Measurements from ENCODE around the gene GMPPA.

GMPPA gene

DNA sequence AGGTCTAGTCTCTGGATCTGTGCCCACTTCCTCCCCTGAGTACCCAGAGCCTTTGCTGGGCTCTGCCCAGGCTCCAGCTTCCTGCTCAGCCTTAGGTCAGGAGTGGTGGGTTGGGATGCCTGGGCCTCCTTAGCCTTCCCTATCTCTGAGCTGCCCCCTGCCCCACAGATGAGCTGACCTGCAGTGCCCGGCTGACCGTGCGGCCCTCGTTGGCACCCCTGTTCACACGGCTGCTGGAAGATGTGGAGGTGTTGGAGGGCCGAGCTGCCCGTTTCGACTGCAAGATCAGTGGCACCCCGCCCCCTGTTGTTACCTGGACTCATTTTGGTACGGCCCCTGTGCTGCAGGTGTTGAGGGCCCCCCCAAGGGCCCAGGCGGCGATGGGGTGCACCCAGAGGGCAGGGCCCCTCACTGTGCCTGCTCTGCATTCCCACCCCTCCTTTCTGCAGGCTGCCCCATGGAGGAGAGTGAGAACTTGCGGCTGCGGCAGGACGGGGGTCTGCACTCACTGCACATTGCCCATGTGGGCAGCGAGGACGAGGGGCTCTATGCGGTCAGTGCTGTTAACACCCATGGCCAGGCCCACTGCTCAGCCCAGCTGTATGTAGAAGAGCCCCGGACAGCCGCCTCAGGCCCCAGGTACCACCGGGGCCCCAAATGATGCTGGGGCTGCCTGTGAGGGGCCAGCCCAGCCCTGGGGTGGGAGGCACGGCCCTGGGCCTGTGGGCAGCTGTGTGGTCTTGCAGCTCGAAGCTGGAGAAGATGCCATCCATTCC lies 30.1 kb upstream of the GMPPA start:
- DNase-seq (ENCODE audit: low read depth) = no peak

DNA sequence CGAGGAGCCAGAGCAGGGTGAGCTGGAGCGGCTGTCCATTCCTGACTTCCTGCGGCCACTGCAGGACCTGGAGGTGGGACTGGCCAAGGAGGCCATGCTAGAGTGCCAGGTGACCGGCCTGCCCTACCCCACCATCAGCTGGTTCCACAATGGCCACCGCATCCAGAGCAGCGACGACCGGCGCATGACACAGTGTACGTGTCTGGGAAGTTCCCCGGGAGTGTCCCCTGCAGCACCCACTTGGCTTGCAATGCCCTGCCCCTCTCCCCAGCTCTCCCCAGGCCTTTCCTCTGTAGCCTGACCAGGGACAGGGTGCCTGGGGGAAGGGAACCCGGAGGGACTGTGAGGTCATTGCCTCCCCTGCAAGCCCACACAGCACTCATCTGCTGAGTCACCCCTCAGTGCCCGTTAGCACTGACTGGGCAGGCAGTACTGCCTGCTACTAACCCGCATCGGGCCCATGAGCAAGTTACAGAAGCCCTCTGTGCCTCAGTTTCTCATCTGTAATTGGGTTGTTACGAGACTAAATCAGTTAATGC lies 29.4 kb upstream of the GMPPA start:
- DNase-seq (ENCODE audit: low read depth) = no peak

DNA sequence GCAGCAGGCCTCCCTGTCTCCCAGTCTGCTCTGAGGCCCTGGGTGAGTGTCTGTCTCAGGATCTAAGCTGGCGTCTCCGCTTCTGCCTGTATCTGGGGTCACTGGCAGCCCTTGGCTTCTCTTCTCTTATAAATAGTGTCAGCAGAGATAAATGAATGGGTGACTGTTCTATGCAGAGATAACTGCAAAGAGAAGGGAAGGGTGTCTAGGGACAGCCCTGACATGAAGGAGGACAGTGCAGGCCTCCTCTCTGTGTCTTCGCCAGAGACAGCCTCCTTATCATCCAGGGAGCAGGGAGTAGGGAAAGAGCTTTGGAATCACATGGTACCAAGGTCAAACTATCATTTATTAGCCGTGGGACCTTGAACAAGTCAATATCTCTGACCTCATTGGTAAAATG lies 28.3 kb upstream of the GMPPA start:
- DNase-seq (ENCODE audit: low read depth) = no peak

DNA sequence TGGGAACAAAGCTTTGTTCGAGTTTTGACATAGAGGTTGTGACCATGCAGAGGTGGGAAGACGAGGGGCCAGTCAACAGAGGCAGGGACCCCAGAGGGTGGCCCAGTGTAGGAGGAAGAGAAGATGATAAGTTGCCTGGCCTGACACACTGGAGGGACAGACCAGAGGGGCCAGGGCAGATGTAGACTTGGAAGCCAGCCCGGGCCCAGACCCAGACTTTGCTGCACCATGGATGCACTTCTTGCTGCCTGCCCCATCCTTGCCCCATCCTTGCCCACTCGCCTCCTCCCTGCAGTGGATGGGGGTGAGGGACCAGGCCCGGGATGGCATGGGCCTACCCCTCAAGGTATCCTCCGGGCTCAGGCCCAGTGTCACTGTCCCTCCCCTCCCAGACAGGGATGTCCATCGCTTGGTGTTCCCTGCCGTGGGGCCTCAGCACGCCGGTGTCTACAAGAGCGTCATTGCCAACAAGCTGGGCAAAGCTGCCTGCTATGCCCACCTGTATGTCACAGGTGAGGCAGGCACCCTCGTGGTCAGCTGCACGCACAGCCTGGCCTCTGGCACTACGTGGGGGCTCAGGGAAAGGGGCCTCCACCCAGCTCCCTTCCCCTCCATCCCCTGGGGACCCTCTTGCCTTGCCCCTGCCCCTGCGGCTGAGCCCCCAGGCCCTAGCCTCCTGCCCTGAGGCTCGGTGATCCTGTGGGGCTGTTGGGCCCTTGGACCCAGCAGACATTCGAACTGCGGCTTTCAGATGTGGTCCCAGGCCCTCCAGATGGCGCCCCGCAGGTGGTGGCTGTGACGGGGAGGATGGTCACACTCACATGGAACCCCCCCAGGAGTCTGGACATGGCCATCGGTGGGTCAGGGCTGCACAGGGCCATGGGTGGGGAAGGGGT lies 27.0 kb upstream of the GMPPA start:
- no peak for DNase-seq (ENCODE audit: low read depth)

DNA sequence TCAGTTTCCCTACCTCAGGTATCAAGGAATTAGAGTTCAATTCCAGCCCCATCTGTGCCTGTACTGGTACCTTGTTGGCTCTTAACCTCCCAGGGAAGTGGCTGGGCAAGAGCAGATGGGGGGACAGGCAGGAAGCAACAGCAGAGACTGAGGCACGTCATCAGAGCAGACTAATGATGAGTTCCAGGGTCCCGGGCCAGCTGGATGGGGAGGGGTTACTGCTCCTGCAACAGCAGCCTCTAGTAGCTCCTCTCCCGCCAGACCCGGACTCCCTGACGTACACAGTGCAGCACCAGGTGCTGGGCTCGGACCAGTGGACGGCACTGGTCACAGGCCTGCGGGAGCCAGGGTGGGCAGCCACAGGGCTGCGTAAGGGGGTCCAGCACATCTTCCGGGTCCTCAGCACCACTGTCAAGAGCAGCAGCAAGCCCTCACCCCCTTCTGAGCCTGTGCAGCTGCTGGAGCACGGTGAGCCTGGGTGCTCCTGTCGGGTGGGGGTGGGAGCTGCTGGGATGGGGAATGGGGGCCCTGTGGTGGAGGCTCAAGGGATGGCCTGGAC lies 26.0 kb upstream of the GMPPA start:
- no peak for DNase-seq (ENCODE audit: low read depth)

DNA sequence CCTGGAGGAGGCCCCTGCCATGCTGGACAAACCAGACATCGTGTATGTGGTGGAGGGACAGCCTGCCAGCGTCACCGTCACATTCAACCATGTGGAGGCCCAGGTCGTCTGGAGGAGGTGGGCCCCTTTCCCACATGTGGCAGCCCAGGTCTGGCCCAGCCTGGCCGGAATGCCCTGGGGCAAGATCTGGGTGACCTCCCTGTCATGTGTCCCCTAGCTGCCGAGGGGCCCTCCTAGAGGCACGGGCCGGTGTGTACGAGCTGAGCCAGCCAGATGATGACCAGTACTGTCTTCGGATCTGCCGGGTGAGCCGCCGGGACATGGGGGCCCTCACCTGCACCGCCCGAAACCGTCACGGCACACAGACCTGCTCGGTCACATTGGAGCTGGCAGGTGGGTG lies 25.2 kb upstream of the GMPPA start:
- no peak for DNase-seq (ENCODE audit: low read depth)

DNA sequence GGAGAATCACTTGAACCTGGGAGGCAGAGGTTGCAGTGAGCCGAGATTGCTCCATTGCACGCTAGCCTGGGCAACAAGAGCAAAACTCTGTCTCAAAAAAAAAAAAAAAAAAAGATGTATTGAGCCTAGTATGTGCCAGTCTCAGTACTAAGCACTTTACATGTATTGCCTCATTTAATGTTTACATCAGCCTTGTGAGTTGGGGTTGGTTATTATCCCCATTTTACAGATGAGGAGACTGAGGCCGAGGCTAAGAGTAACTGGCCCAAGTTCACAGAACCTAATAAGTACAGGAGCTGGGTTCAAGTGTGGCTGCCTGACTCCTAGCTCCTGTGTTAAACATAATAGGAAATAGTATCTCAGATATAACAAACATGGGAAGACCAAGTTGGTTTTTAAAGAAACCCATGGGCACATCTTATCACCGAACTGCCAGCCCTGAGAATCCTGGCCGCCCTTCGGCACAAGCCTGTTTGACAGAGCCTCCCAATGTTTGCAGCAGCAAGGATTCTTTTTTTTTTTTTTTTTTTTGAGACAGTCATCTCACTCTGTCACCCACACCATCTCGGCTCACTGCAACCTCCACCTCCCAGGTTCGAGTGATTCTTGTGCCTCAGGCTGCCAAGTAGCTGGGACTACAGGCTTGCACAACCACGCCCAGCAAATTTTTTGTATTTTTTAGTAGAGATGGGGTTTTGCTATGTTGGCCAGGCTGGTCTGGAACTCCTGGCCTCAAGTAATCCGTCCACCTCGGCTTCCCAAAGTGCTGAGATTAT lies 24.2 kb upstream of the GMPPA start:
- DNase-seq (ENCODE audit: low read depth) = no peak

DNA sequence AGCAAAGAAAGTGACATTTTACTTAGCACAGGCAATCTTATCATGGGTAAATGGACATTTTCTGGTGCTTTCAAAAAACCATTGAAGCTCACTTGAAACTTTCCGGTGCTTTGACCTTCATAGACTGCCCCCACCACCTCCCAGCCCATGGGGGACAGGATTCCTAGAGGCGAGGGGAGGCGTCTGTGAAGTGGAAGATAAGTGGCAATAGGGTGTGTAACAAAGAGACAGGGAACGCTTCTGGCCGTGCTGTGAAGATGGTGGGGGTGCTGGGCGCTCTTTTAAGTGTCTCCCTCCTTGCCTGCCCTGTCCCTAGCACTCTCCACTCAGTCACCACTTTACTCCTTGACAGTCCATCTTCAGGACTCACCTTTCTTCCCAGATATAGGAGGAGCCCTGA lies 23.4 kb upstream of the GMPPA start:
- no peak for DNase-seq (ENCODE audit: low read depth)

DNA sequence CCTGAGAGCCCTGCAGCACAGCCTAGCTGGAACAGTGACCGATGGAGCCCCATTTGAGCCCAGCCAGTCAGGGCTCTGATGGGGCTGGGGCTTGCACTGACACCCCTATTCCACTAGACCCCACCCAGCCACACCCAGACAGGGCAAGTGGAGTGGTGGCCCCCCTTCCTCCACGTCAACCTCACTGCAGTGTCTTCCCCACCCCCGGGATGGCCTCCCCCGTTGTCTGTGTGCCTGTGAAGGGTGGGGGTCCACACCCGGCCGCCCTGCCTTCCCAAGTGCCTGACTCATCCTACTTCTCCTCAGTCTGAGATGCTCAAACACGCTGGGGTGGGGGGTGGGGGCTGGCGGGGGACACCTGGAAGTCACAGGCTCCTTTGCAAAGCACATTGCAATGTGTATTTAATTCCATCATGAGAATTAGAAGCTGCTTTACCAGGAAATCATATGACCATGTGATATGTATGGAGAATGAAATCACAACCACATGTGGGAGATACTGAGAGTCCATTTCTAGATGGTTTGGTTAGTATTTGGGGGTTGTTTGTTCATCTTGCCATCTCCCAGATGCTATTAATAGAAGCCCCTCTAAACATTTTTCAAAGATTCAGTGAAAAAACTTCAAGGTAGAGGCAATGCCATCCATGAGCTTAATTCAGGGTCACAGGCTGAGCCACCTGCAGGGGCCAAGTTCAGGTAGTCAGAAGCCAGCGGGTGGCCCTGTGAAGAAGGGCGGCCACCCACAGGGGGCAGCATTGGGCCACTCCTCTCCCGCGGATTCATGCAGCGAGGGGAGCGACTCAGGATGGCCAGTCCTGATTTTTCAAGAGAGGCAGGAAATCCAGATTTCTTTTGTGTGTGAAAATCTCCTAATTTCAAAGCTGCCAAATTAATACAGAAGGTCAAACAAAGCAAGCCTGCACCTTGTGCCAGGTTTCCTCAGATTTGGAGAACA lies 22.7 kb upstream of the GMPPA start:
- DNase-seq (ENCODE audit: low read depth) = no peak

DNA sequence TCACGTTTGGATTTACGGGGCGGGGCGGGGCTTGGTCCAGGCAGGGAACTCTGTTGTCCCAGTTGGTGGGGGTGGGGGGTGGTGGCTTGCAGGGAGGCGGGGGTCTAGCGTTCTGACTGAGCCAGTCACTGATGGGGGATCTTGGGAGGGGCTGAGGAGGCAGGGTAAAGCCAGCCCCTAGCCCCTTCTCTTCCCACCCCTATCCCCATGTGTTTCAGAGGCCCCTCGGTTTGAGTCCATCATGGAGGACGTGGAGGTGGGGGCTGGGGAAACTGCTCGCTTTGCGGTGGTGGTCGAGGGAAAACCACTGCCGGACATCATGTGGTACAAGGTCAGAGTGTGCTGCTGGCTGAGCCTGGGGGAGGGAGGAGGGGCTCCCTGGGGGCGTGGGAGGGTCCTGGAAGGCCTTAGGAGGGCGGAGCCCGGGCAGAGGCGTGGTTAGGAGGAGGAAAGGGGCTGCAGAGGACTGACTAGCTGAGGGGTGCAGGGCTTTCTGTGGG lies 22.0 kb upstream of the GMPPA start:
- DNase-seq (ENCODE audit: low read depth) = no peak

DNA sequence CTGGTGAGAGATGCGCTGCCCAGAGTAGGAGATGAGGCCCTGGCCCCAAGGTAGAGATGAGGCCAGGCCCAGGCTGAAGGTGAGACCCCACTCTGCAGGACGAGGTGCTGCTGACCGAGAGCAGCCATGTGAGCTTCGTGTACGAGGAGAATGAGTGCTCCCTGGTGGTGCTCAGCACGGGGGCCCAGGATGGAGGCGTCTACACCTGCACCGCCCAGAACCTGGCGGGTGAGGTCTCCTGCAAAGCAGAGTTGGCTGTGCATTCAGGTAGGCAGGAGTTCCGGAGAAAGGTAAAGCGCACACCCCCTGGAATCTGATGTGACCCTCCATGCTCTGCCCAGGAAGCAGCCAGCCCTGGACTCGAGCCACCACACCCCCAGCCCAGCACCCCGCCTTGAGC lies 21.5 kb upstream of the GMPPA start:
- DNase-seq (ENCODE audit: low read depth) = no peak

DNA sequence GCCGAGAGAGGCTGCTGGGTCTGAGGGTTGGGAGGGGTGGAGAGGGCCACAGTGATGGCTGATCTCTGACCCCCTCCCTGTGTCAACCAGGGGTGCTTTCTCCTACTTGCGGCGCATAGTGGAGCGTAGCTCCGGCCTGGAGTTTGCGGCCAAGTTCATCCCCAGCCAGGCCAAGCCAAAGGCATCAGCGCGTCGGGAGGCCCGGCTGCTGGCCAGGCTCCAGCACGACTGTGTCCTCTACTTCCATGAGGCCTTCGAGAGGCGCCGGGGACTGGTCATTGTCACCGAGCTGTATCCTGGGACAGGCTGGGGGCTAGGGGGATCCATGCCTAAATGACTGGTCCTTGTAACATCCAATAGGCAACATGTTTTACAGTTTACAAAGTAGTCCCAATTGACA lies 20.9 kb upstream of the GMPPA start:
- no peak for DNase-seq (ENCODE audit: low read depth)

DNA sequence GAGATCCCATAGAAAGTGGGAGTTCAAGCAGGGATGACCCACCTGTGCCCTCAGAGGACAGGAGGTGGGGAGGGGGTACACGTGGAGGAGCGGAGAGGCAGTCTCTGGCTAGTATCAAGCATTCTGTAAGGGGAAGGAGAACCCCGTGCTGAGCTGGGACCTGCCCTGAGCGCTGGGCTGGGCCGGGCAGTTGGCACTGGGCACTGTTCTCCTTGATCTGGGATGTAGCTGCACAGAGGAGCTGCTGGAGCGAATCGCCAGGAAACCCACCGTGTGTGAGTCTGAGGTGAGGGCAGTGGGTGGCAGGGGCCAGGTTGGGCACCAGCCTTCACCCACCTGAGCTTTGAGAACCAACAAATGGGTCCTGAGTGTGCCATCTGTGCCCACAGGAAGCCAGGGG lies 19.8 kb upstream of the GMPPA start:
- no peak for DNase-seq (ENCODE audit: low read depth)

DNA sequence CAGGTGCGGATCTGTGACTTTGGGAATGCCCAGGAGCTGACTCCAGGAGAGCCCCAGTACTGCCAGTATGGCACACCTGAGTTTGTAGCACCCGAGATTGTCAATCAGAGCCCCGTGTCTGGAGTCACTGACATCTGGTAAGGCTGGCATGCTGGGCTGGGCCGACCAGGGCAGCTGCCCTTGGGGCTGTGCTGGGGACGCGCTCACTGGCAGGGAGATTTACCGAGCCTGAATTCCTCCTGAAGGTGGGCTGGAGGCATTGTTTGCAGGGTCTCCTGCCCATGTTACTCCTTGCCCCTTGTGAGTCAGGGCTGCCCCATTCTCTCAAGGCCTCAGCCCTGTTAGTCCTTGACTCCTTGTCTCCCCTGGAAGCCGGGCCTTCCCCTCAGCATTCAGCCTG lies 18.7 kb upstream of the GMPPA start:
- no peak for DNase-seq (ENCODE audit: low read depth)

DNA sequence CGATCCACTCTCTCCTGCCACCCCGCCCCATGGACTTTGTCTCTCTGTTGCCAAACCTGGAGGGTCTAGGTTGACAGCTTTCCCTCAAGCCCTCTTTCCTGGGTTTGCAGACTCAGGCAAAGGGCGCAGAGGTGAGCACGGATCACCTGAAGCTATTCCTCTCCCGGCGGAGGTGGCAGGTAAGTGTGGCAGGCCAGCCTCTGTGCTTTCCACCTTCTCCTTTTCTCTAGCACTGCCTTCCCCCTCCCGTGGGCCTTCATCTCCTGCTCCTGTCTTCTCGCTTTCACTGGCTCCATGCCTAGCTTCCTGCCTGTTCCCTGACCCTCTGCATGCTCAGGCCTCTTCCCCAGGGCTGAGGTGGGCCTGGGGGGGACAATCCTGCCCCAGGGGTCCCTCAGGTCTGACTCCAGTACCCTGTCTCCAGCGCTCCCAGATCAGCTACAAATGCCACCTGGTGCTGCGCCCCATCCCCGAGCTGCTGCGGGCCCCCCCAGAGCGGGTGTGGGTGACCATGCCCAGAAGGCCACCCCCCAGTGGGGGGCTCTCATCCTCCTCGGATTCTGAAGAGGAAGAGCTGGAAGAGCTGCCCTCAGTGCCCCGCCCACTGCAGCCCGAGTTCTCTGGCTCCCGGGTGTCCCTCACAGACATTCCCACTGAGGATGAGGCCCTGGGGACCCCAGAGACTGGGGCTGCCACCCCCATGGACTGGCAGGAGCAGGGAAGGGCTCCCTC lies 15.9 kb upstream of the GMPPA start:
- no peak for DNase-seq (ENCODE audit: low read depth)

DNA sequence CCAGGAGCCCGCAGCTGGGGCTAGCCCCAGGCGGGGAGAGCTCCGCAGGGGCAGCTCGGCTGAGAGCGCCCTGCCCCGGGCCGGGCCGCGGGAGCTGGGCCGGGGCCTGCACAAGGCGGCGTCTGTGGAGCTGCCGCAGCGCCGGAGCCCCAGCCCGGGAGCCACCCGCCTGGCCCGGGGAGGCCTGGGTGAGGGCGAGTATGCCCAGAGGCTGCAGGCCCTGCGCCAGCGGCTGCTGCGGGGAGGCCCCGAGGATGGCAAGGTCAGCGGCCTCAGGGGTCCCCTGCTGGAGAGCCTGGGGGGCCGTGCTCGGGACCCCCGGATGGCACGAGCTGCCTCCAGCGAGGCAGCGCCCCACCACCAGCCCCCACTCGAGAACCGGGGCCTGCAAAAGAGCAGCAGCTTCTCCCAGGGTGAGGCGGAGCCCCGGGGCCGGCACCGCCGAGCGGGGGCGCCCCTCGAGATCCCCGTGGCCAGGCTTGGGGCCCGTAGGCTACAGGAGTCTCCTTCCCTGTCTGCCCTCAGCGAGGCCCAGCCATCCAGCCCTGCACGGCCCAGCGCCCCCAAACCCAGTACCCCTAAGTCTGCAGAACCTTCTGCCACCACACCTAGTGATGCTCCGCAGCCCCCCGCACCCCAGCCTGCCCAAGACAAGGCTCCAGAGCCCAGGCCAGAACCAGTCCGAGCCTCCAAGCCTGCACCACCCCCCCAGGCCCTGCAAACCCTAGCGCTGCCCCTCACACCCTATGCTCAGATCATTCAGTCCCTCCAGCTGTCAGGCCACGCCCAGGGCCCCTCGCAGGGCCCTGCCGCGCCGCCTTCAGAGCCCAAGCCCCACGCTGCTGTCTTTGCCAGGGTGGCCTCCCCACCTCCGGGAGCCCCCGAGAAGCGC lies 15.0 kb upstream of the GMPPA start:
- no peak for DNase-seq (ENCODE audit: low read depth)

DNA sequence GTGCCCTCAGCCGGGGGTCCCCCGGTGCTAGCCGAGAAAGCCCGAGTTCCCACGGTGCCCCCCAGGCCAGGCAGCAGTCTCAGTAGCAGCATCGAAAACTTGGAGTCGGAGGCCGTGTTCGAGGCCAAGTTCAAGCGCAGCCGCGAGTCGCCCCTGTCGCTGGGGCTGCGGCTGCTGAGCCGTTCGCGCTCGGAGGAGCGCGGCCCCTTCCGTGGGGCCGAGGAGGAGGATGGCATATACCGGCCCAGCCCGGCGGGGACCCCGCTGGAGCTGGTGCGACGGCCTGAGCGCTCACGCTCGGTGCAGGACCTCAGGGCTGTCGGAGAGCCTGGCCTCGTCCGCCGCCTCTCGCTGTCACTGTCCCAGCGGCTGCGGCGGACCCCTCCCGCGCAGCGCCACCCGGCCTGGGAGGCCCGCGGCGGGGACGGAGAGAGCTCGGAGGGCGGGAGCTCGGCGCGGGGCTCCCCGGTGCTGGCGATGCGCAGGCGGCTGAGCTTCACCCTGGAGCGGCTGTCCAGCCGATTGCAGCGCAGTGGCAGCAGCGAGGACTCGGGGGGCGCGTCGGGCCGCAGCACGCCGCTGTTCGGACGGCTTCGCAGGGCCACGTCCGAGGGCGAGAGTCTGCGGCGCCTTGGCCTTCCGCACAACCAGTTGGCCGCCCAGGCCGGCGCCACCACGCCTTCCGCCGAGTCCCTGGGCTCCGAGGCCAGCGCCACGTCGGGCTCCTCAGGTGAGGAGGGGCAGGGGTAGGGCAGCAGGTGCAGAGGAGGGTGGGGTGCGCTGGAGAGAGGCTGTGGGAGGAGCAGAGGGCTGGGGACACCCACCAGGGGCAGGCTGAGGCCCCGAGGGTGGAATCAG lies 14.1 kb upstream of the GMPPA start:
- DNase-seq (ENCODE audit: low read depth) = no peak

DNA sequence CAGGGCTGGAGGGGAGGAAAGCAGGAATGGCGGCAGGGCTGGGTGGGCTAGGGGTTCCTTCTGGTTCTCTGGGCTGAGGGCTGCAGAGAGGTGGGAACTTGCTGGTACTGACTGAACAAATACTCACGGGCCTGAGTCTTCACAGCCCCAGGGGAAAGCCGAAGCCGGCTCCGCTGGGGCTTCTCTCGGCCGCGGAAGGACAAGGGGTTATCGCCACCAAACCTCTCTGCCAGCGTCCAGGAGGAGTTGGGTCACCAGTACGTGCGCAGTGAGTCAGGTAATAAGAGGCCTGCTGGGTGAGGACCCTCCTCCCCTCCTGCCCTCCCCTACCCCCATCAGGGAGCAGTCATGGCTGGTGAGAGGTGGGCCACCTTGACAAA lies 13.5 kb upstream of the GMPPA start:
- DNase-seq (ENCODE audit: low read depth) = no peak
